Measurements from ENCODE around the gene CPNE8.

The CPNE8 gene

DNA sequence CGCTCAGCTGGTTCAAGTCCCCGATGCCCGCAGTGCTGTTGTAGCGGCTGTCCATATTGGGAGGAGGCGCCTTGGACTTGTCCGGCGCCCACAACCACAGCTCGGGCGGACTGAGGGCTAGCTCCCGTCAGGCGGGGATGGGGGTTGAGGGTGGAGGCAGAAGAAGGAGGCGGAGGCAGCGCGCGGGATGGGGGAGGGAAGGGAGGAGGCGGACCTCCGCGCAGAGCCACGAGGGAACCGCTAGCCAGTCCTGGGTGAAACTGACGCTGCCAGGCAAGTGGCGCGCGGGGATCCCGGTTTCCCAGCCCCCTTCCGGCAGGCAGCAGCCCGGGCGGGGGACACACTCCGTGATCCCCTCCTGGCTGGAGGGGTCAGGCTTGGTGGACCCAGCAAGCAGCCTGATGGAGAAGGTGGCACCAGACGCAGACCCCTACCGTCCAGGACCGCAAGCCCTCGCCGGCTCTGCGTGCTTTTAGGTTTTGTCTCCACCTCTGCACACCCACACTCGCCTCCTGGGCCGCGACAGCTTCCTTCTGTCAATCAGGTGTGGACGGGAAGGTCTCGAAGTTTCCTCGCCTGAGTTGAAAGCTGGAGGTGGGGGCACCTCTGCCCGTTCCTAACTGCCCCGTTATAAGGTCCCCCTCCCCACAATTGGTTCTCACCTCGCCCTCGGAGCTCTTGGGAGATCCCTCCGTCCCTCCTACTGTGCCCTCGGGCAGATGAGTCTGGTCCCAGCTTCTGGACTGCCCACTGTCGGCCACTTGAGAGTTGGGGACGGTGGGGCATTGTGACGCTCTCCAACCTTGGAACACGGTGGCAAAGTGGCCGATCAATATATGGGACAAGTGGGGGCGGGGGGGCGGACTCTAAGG is at the start of gene CPNE8:
Gene CPNE8, minus strand, starts transcription at position 112 of the 872 bp plus-strand sequence. Its CDS starts 57 bp downstream, at position 55.
- peak; percentile 17 for DNase-seq

DNA sequence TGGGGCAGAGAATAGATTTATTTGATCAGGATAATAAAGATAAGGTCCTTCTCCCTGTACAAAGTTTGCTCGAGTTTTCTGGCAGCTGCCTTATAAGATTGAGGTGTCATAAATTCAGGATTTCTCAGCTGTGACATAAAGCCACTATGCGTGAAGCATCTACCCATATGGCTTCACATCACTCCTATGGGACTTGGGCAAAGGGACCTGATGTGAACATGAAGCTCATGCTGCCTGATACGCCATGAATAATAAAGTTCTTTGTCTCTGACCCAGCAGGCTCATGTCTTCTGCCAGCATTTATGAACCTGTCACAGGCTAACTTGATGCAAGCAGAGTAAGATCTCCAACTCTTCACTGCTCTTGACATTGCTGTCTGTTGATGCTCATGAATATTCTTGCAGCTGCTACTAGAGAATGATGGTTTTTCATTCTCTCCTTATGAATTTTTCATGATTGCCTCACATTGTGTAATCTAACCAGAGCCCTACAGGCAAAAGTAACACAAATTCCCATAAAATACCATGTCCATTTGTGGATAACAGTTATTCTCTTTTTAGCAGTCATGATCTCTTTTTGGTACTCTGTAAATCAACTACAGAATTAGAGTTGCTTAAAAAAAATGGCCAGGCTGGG is 49.0 kb upstream of the CPNE8 start:
- DNase-seq = no peak

DNA sequence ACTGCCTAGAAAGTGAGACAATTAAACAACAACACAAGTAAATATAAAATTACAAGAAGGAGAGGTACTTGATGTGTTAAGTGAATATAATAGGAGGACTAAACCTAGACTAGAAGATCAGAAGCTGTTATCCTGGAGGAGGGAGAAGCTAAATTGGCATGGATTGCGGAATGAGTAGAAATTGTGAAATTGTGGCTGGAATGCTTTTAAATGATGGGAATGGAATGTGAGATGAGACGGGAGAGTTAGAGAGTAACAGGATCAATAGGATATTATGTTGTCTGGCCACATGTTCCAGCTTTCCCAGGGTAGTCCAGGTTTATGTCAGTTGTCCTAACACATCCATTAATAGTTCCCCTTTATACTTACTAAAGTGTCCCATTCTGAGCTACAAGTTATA is 44.0 kb upstream of the CPNE8 start:
- DNase-seq = no peak

DNA sequence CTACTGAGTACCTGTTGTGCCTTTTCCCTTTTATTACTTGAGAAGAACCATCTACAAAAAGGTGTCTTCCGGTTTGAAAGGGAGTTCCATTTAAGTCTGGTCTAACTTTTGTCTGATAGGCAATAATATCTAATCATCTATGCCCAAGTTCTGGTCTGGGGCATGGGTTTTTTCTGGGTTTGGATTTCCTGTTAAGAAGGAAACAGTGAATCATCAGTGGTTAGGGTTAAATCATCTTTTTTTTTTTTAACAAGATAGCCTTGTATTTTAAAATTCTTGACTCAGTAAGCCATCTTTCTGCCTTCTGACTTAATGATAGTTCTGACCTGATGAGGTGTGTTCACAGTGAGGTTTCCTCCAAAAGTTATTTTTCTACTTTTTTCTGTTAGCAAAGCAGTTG is 29.3 kb upstream of the CPNE8 start:
- no peak for DNase-seq

DNA sequence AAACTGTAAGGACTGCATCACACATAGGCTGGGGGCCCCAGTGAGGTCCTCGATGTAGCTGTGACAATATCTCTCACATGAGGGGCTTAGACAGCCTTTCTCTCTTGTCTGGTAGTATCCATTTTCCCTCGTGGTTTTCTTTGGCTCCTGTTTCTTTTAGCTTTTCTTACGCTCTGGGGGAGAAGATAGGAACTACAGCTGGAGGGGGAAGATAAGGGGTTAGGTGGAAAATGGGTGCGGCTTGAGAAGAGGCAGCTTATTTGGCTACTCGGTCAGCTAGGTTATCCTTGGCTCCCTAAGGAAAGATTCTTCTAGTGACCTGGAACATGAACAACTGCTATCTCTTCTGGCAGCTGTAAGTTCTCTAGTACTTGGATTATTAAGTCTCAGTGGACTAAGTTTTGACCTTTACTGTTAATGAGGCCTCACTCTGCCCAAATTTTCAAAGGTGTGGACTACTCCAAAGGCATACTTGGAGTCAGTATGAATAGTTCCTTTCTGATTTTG is 28.7 kb upstream of the CPNE8 start:
- DNase-seq = no peak

DNA sequence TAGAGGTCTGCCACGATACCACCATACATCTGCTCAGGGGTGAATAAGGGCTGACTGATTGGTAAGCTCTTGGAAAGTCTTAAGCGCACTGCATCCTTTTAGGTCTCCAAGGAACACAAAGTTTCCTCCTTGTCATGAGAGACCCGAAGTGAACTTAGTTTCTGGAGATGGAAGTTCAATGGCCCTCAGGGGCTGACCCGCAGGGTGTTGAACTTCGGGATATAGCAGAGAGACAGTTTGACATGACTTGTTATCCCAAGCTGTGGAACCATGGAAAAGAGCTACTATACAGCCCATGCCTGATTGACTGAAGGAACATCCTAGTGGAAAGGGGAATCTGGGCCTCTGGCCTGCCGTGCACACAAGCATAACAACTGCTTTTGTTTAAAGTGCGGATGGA is 26.9 kb upstream of the CPNE8 start:
- no peak for DNase-seq

DNA sequence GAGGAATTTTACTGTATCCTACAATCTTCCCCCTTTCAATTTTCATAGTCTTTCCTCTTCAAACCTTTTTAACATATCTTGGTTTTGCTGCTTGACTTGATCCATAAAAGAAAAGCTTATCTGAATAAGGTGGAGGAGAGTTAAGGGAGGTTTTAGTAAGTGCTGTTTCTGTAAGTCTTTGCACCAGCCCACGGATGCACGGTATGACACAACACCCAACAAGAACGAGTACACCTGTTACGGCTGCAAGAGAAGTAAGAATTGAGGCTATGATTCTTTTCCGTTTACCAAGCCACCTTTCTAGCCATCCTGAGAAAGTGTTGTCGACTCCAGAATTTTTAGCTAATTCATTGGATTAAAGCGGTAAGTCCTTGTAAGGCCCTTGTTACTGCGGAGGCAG is 26.1 kb upstream of the CPNE8 start:
- DNase-seq = no peak

DNA sequence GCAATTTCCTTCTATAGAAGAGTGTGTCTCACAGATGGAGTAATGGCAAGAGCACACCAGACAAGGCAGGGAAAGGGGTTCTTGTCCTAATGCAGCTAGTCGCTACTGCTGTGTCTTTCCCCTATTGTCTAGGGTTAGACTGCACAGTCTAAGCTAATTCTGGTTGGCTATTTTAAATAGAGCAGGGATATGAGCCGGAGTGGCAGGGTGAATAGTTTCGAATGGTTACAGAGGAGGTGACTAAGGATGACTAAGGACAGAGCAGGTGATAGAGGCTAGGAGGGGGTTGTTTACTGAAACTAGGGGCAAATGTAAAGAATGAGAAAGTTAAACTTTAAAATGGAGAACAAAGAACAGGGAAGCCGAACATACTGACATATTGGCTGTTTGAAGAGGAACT is 25.6 kb upstream of the CPNE8 start:
- no peak for DNase-seq

DNA sequence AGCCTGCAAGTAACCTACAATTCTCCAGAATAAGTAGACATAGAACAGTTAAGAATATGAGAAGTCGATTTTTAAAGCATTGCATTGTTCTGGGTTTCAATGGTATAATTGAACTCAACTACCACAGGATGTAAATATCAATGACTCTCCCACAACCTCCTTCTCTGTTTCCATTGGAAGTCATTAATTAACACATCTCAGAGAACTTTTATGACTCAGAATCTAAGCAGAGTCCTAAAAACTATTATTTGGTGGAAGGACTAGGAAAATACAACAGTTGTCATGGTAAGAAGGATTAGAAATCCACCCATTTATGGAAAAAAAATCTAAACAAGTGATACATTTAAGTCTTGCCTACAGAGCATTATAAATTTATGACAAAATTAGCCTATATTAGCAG is 21.1 kb upstream of the CPNE8 start:
- no peak for DNase-seq

DNA sequence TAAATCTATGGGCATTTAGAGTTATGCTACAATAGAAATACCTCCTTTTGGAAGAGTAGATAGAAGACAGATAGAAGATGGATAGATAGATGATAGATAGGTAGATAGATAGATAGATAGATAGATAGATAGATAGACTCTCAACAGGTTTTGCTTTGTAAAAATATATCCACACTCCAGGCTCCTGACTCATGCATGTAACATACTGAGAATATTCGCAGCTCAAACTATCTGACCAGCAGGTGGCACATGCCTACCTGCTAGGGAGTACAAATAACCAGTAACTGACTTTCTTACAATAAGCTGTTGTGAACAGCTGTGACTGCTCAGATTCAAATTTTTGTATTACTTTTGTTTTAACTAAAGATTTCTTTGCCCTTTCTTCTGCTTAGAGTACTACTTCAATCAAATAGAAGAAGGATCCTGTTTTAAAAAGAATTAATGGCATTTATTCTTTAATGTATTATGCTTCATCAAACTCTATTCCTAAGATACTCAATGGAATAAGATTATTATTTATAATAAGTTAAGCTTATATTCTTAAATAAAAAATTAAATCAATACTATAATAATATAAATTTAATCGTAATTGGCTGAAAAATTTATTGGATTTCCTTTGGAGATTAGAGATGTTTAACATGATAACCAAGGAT is 15.8 kb upstream of the CPNE8 start:
- no peak for DNase-seq

DNA sequence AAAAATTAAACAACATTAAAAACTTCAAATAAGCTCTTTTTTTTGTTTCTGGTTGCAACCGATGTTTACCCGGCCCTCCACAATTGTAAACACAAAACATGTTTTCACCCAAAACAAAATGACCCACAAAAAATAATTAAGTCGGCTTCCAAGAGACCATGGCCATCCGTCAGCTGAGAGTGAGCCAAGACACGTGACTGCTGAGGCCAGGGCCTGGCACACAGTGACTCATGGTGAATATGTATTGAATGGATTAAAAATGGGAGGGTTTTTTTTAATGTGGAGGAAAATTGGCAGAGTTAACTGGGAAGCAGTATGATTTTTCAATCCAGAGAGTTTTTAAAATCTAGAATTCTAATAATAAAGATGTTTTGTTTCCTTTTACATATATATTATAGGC is 13.8 kb upstream of the CPNE8 start:
- DNase-seq = no peak

DNA sequence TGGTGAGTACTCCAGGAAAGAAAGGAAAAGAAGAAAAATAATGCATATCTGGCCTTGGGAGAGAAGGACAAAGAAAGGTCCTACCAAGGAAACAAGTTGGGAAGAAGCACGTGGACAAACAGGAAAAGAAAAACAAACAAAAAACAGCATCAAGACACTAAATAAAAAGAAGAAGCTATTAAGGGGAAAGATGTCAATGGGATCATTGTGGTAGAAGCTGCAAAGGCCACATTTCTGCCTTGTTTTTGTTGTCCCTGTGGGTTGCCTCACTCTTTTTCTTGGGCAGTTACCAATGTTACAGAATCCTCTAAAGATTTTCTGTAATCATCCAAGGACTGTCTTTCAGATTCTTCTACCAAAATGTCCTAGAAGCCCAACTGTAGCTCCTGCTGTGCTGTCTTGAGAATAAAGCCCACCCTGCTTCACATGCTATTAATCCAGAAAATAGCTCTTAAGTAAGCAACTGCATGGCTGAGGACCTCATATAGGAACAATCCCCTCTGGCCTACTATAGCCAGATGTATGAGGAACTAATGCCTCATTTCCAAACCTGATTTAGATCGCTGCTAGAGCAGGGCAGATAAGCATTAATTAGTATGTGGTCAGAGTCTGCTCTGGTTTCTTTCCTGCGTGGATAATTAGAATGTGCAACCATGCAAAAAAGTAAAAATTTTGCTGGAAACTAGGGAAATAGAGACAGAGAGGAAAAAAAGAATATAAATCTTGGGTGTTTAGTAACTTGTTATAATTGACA is 10.2 kb upstream of the CPNE8 start:
- no peak for DNase-seq

DNA sequence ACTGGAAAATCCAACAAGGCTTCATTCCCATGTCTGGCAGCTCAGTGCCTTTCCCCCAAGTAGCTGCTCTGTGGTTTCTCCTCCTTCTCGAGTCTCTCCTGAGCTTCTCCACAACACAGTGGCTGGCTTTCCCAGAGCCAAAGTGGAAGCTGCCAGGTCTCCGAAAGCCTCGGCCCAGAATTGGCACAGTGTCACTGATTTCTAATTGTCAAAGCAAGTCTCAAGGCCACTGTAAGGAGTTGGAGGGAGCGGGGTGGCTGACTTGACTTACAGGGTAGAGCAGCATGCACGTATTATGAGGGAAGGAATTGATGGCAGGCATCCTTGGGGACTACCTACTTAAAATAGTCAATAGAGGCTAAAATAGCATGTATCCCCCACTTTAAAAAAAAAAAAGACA is 6.7 kb upstream of the CPNE8 start:
- no peak for DNase-seq

DNA sequence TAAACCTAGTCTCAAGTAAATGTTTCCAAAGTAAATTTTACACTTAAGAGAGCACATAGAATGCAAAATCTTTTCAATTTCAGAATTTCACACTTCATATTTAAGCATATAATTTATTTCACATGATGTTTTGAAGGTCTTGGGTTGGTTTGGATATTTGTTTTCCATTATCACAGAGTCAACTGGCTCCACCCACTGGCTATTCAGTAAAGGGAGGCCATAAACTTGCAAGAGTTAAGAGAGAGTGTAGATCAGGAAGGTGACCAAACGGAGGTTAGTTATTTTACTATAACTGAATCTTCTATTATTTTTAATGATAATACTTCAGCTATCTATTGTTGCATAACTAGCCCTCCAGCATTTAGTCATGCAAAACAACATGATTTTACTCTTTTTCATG is 6.2 kb upstream of the CPNE8 start:
- DNase-seq = no peak

DNA sequence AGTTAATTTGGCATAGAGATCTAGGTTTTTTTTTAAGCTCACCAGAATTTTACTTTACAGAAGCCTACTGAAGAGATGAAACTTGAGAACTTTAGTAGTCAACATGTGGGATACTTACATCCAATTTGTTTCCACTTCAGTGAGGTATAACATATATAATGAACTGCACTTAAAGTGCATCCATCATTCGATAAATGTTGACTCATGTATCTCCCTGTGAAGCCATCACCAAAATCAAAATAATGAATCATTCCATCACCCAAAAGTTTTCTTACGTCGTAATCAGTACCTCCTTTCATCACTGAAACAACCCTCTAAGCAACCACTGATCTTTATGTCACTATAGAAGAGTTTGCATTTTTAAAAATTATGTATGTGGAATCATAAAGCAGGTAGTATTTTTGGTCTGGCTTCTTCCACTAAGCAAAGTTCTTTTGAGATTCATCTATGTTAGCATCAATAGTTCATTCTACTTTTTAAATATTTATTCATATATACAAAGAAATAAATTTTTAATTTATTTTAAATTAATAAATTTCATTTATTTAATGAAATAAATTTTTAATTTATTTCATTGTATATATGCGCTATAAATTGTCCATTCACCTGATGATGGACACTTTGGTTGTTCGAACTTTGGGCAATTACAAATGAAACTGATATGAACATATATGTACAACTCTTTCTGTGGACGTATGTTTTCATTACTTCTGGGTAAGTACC is 2.0 kb upstream of the CPNE8 start:
- DNase-seq = no peak

DNA sequence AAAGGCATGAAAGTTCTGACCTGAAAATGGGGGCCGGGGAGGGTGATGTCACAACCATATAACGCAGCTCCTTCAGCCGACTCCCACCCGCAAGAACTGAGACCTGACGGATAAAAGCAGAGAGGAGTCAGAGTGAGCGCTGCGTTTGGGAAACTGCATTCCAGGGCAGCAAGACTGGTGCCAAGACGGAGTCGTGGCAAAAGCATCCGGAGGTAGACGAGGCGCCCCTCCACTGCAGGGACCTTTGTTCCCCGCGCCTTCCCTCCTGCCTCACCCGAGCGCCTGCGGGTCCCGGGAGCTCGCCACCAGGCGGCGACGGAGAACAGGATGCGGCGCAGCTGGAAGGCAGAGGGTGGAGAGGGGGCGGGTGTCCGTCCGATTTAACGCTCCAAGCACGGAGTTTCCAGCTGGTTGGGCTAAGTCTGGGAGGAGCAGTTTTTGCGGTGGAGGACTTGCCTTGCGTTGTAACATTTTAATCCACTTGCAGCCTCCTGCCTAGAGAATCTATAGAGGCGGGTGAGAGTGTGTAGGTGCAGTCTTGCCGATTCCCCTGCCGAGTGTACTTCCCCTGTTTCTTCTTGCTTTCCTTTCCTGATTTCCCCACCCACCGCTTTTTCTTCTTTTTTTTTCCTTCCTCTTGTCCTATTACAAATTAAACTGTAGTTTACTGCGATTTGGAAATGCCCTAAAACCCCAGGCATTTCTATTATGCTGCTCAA is 1.2 kb upstream of the CPNE8 start:
- DNase-seq = peak; percentile 54

DNA sequence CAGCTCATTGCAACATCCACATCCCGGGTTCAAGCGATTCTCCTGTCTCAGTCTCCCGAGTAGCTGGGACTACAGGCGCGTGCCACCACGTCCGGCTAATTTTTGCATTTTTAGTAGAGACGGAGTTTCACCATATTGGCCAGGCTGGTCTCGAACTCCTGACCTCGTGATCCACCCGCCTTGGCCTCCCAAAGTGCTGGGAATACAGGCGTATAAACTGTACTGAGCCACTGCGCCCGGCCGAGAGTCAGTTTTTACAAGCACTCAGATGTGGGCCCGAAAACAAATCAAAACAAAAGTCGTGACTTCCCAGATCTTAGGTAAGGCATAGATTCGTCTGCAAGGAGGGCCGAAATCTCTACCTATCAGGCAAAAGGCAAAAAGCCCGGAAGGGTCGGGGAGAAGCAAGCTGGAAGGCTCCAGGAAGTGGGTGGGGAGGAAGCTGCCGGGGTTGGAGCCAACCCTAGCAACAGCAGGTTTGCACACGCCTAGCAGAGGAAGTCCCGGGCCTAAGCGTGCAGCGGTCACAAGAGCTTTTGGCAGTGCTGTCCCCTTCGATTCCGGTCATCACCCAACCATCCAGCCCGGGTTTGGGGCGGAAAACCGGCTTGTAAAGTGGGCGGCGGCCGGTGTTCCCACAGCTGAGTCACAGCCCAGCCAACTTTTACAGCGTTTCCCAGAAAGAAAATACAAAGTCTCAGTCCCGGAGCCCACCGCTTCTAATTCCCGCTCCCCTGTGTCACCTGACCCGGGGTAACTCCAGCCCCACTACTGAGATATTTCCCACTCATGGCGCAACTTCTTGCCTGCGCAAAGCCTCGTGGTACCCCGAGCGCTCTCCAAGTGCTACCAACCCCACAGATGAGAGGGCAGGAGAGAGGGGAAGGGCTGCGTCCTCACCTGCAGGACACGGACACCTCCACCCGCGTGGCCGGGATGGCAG is 583 bp downstream of the CPNE8 start:
- peak; percentile 38 for DNase-seq

DNA sequence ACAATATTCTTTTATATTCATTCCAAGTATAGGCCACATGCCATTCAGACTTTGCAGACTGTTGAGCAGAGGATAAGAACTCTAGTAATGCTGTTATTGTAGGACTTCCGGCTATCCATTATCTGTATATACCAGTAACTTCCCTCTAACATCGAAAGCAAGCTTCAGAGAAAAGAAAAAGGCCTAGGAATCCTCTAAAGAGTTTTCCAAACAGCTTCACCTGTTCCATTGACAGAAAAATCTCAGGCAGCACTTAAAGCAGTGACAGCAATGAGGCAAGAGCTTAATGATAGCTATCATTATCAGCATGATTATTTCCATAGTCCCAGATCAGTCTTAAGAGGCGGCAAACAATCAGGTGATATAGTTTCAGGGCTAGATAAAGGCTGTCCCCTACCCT is 1.8 kb downstream of the CPNE8 start:
- DNase-seq = no peak

DNA sequence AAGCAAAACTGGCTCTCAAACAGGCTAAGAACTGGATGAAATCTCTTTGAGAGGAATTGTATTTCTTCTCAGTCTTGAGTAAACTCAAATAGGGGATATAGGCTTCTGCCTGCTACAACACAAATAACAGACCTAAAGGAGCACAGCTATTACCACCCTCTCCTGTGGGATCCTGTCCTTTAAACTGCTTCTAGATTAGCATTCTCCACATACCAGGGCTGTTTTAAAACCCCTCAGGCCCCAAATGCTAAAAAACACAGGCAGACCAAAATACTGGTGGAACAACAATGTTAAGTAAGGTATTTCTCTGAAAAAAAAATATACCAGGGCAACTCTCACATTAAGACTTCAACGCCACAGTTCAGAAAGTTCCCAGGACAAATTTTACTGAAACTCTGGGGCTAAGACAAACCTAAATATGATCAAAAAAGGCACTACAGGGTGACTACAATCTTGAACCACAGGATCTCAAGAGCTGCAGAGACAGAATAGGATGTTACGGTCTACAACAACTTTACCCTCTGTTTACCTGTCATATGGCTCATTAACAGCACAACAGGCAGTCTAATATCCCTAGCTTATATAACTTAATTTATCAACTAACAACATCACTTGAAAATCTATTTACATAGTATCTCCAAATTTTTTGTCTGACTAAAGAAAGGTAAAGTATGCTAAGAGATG is 7.2 kb downstream of the CPNE8 start:
- DNase-seq = no peak

DNA sequence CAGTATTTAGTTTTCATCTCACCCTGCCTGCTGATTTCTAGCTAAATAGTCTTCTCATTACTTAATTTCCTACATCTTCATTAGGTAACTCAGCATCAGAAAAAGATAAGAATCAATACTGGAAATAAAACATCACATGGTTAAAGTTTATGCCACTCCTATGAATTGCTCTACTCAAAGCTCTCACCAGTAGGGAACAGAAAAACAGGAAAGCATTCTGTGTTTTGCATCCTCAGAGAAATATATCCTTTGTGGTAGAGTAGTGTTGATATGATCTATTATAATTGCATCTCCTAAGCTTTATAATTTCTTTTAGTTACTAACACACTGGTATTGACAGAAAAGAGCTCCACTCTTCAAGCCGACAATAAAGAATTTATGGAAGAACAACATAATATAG is 9.9 kb downstream of the CPNE8 start:
- DNase-seq = no peak

Measured in activated gamma-delta T cell treated with Interleukin-2 at 50 U/mL for 16 hours (primary cell).